NK-92 treated with Interleukin-12 subunit alpha and Interleukin-12 subunit beta, amount 100 ng/mL, for 24 hours (cell line): ENCODE measurements around the gene ANK3.

Source experiments
- DNase-seq: peaks from one replicate; lab custom pipeline; 2025; lab: John Stamatoyannopoulos, UW

ANK3 gene

GRCh38 chr10:60389413-60390025 lies at the start of gene ANK3:
Gene ANK3 (minus strand): TSS chr10:60389875. CDS start chr10:60389538, 337 bp downstream.
- DNase-seq: no peak

- no peak for DNase-seq
Measured at GRCh38 chr10:60434418-60435046, 44.9 kb upstream of the ANK3 start.

- DNase-seq: no peak
Measured at GRCh38 chr10:60433684-60434083, 44.0 kb upstream of the ANK3 start.

- DNase-seq: no peak
Measured at GRCh38 chr10:60430836-60431597, 41.3 kb upstream of the ANK3 start.

- DNase-seq: no peak
Measured at GRCh38 chr10:60430017-60430416, 40.3 kb upstream of the ANK3 start.

GRCh38 chr10:60429084-60429849 lies 39.6 kb upstream of the ANK3 start:
- no peak for DNase-seq

- DNase-seq: no peak
Measured at GRCh38 chr10:60428387-60428737, 38.7 kb upstream of the ANK3 start.

GRCh38 chr10:60427709-60428386 lies 38.2 kb upstream of the ANK3 start:
- no peak for DNase-seq

- no peak for DNase-seq
Measured at GRCh38 chr10:60427148-60427547, 37.5 kb upstream of the ANK3 start.

GRCh38 chr10:60426425-60426824 lies 36.8 kb upstream of the ANK3 start:
- no peak for DNase-seq

- no peak for DNase-seq
Measured at GRCh38 chr10:60425392-60426110, 35.9 kb upstream of the ANK3 start.

- DNase-seq: no peak
Measured at GRCh38 chr10:60424971-60425370, 35.3 kb upstream of the ANK3 start.

- DNase-seq: no peak
Measured at GRCh38 chr10:60423920-60424319, 34.2 kb upstream of the ANK3 start.

- DNase-seq: no peak
Measured at GRCh38 chr10:60422809-60423208, 33.1 kb upstream of the ANK3 start.

GRCh38 chr10:60420991-60421894 lies 31.6 kb upstream of the ANK3 start:
- no peak for DNase-seq

- DNase-seq: no peak
Measured at GRCh38 chr10:60419249-60419648, 29.6 kb upstream of the ANK3 start.

GRCh38 chr10:60417901-60418300 lies 28.2 kb upstream of the ANK3 start:
- DNase-seq: no peak

- DNase-seq: no peak
Measured at GRCh38 chr10:60417024-60417423, 27.3 kb upstream of the ANK3 start.

GRCh38 chr10:60414877-60415585 lies 25.4 kb upstream of the ANK3 start:
- no peak for DNase-seq

GRCh38 chr10:60414111-60414510 lies 24.4 kb upstream of the ANK3 start:
- DNase-seq: no peak
